WERI-Rb-1 (cell line): ENCODE results near the gene TRIM34.

Experiments
- DNase-seq: peaks from one replicate; pipeline ENCODE4 v3.0.0-alpha.2; 2020
- H3K27ac ChIP-seq: fragments of 250-450 bp; sonication (Bioruptor Pico); 2 replicates; pipeline ENCODE4 v1.5.1; 2020; ENCODE audit warnings: mild to moderate bottlenecking, moderate library complexity
- H3K27me3 ChIP-seq: fragments of 250-450 bp; sonication (Bioruptor Pico); 2 replicates; pipeline ENCODE4 v1.5.1; 2021; ENCODE audit warnings: mild to moderate bottlenecking, low read depth, moderate library complexity; ENCODE audit not compliant: insufficient read depth, severe bottlenecking
- H3K36me3 ChIP-seq: fragments of 250-450 bp; sonication (Bioruptor Pico); 2 replicates; pipeline ENCODE4 v1.5.1; 2020; ENCODE audit warnings: mild to moderate bottlenecking, moderate library complexity
- H3K4me3 ChIP-seq: 2 replicates; pipeline ENCODE4 v1.5.1; 2011; ENCODE audit warnings: low read depth, mild to moderate bottlenecking, control low read depth, low read length
- H3K9me3 ChIP-seq: fragments of 250-450 bp; sonication (Bioruptor Pico); 2 replicates; pipeline ENCODE4 v1.5.1; 2021; ENCODE audit warnings: mild to moderate bottlenecking, moderate library complexity; ENCODE audit not compliant: severe bottlenecking
- CTCF ChIP-seq: IDR thresholded peaks from 2 replicates; pipeline ENCODE4 v1.5.1; 2011; ENCODE audit warnings: low read depth, mild to moderate bottlenecking, control low read depth, inconsistent platforms, low read length

The TRIM34 gene

GRCh38 chr11:5626196-5626595, 1.4 kb downstream of the TRIM34 start:
- TF ChIP-seq CTCF = no peak
- H3K27ac ChIP-seq = no peak overlapping the region
- no peak overlapping the region for H3K4me3 ChIP-seq
- no peaks in the 10 kb centered on the region for H3K9me3 ChIP-seq
- peaks cover 85% of the 10 kb centered on the region for H3K27me3 ChIP-seq
- H3K36me3 ChIP-seq = no peaks in the 10 kb centered on the region
- DNase-seq = no peak

DNA sequence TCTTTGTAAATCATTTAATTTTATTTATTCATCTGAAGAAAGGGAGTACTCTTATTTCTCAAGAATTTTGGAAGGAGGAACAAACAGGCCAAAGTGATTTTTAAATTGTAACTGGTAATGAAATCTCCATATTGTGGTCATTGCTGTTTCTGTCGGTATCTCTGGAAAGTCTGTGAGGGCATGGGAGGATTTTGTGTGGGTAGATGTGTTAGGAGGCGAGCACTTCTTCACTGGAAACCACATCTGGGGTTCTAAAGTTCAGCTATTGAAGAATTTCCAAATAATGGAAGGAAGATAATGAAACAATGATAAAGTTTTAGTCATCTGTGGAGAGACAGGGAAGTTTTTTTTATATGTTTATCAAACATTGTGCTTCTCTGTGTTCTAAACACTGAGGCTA, 6.6 kb downstream of the TRIM34 start:
- DNase-seq = no peak
- no peak overlapping the region for H3K4me3 ChIP-seq
- no peak for TF ChIP-seq CTCF
- H3K9me3 ChIP-seq = no peaks in the 10 kb centered on the region
- H3K27me3 ChIP-seq = peaks cover 75% of the 10 kb centered on the region
- no peak overlapping the region for H3K27ac ChIP-seq
- no peaks in the 10 kb centered on the region for H3K36me3 ChIP-seq

DNA sequence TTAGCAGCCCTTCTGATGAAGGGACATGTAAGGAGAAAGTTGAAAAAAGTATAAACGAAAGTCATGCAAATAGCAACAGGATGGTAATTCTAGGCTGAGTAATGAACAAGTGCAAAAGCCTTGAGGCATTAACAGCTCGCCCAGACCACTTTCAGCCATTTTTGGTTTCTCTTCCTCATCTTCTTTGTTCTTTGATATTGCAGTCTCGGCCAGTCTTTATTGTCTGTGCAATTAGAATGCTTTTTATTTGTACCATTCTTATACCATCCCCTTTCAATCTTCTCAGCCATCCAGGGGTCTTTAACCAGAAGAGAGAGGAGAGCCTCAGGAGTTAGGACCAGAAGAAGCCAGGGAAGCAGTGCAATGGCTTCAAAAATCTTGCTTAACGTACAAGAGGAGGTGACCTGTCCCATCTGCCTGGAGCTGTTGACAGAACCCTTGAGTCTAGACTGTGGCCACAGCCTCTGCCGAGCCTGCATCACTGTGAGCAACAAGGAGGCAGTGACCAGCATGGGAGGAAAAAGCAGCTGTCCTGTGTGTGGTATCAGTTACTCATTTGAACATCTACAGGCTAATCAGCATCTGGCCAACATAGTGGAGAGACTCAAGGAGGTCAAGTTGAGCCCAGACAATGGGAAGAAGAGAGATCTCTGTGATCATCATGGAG, 7.3 kb downstream of the TRIM34 start:
- Histone ChIP-seq H3K4me3 (no peak overlapping the region), H3K36me3 (no peaks in the 10 kb centered on the region), H3K27me3 (peaks cover 72% of the 10 kb centered on the region), H3K9me3 (no peaks in the 10 kb centered on the region), H3K27ac (no peak overlapping the region)
- TF ChIP-seq CTCF = no peak
- DNase-seq = no peak

DNA sequence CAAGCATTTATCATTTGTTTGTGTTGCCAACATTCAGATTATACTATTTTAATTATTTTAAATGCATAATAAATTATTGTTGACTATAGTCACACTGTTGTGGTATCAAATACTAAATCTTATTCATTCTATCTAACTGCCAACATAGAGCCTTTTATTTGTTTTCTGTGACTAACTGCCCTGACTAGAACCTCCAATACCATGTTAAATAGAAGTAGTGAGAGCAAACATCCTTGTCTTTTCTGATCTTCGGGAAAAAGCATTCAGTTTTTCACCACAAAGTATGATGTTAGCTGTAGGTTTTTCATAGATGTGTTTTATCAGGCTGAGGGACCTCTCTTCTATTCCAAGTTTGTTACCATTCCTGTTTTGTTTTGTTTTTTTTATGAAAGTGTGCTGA, 15.2 kb downstream of the TRIM34 start:
- Histone ChIP-seq H3K27ac (no peak overlapping the region), H3K27me3 (peaks cover 71% of the 10 kb centered on the region), H3K4me3 (no peak overlapping the region), H3K36me3 (no peaks in the 10 kb centered on the region), H3K9me3 (no peaks in the 10 kb centered on the region)
- no peak for DNase-seq
- TF ChIP-seq CTCF = no peak

DNA sequence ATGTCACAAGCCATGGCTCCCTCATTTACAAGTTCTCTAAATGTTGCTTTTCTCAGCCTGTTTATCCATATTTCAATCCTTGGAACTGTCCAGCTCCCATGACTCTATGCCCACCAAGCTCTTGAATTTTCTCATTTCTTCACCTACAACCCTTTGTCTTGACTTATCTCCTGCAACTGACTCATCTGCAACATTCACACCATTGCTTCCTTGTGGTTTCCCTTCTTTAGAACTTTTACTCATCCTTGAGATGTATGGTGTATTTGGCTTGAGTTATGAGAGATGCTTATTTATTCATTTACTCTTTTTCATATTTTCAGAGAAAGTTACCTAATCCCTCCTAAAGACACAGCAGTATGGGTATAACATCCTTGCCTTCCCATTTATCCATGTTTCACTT, 18.8 kb downstream of the TRIM34 start:
- no peak overlapping the region for H3K4me3 ChIP-seq
- H3K36me3 ChIP-seq = no peaks in the 10 kb centered on the region
- H3K9me3 ChIP-seq = no peaks in the 10 kb centered on the region
- no peak for DNase-seq
- no peak for TF ChIP-seq CTCF
- H3K27me3 ChIP-seq = peaks cover 70% of the 10 kb centered on the region
- H3K27ac ChIP-seq = no peak overlapping the region

DNA sequence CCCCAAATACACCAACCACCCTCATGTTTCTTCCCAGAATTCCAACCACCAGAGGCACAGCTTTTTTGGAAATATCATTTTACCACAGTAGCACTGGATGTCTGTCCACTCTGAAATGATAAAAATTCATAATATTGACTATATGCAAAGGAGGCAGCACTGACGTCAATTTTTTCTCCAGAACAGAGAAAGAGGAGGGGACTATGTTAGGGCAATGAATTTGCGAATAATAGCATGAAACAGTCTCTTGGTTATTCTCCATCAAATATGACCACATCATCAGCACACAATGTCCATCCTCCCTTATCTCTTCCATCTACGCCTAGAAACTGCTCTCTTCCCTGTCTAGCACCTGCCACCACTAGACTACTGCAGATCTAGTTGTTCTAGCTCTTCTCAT, 21.3 kb downstream of the TRIM34 start:
- no peaks in the 10 kb centered on the region for H3K9me3 ChIP-seq
- no peak overlapping the region for H3K27ac ChIP-seq
- H3K27me3 ChIP-seq = peaks cover 64% of the 10 kb centered on the region
- DNase-seq = no peak
- no peak for TF ChIP-seq CTCF
- H3K36me3 ChIP-seq = no peaks in the 10 kb centered on the region
- H3K4me3 ChIP-seq = no peak overlapping the region
